Smooth muscle cell (in vitro differentiated cells): ENCODE data around the gene PRDX4. TPM values are rescaled to one million over a fixed set of nuclear protein-coding genes. Genes with fewer than 3 reads are reported as not detected.

Experiments
- DNase-seq: peaks from one replicate; lab custom pipeline; 2025; ENCODE audit not compliant: unreplicated experiment; lab: John Stamatoyannopoulos, UW
- H2AFZ ChIP-seq: fragments of 200-600 bp; sonication (generic); 2 replicates; pipeline ENCODE4 v1.6.0; 2016; ENCODE audit warnings: antibody characterized with exemption, low read depth, mild to moderate bottlenecking
- H3F3A ChIP-seq: fragments of 200-600 bp; sonication (generic); 2 replicates; pipeline ENCODE4 v1.6.0; 2017; ENCODE audit warnings: antibody characterized with exemption, low read depth
- H3K27ac ChIP-seq: fragments of 200-600 bp; sonication (generic); 2 replicates; pipeline ENCODE4 v1.5.1; 2016; ENCODE audit warnings: low read depth, mild to moderate bottlenecking
- H3K27me3 ChIP-seq: fragments of 200-600 bp; sonication (generic); 2 replicates; pipeline ENCODE4 v1.6.1; 2016; ENCODE audit warnings: low read depth, mild to moderate bottlenecking
- H3K36me3 ChIP-seq: fragments of 200-600 bp; sonication (generic); 2 replicates; pipeline ENCODE4 v1.5.1; 2016; ENCODE audit warnings: low read depth
- H3K4me1 ChIP-seq: fragments of 200-600 bp; sonication (generic); 2 replicates; pipeline ENCODE4 v1.5.1; 2016; ENCODE audit warnings: low read depth
- H3K4me2 ChIP-seq: fragments of 200-600 bp; sonication (generic); 2 replicates; pipeline ENCODE4 v1.6.0; 2016; ENCODE audit warnings: mild to moderate bottlenecking
- H3K4me3 ChIP-seq: fragments of 200-600 bp; sonication (generic); 2 replicates; pipeline ENCODE4 v1.5.1; 2016; ENCODE audit warnings: mild to moderate bottlenecking
- H3K79me2 ChIP-seq: fragments of 200-600 bp; sonication (generic); 2 replicates; pipeline ENCODE4 v1.6.0; 2016; ENCODE audit warnings: low read depth, mild to moderate bottlenecking
- H3K9ac ChIP-seq: fragments of 200-600 bp; sonication (generic); 2 replicates; pipeline ENCODE4 v1.6.0; 2016; ENCODE audit warnings: low read depth
- H3K9me3 ChIP-seq: fragments of 200-600 bp; sonication (generic); replicated peaks from 2 replicates; pipeline ENCODE4 v1.5.1; 2016; ENCODE audit warnings: low read depth
- H4K20me1 ChIP-seq: fragments of 200-600 bp; sonication (generic); 2 replicates; pipeline ENCODE4 v1.6.0; 2016; ENCODE audit warnings: low read depth
- WGBS: methylation state at CpG from one replicate; pipeline ENCODE4 v1.1.7; 2016; ENCODE audit warnings: low lambda C conversion rate; 5-methylcytosine and 5-hydroxymethylcytosine counted together
- polyA plus RNA-seq: library from polyadenylated mRNA; unstranded; fragments of >200 nt; fragmentation: Nextera tagmentation; extraction: Ambion mirVana; gene quantifications from 2 replicates; pipeline ENCODE4 v1.2.1, GENCODE V29; 2016
- total RNA-seq: library from RNA; depleted of rRNA; stranded (reverse); fragments of >200 nt; gene quantifications from 2 replicates; pipeline ENCODE4 v1.2.3, GENCODE V29; 2014
- TF ChIP-seq, protein P1 (sequence below): fragments of 200-600 bp; sonication (generic); IDR thresholded peaks from 2 replicates; pipeline ENCODE4 v1.5.1; 2017; ENCODE audit warnings: borderline replicate concordance, mild to moderate bottlenecking, antibody characterized with exemption; ENCODE audit not compliant: insufficient read depth, poor library complexity, severe bottlenecking

PRDX4 gene
- total and polyA plus RNA-seq, 2 experiments from 2014 or later, result 768 to 868 TPM

- no peaks in the 10 kb centered on the region for H3K36me3 ChIP-seq
- no peak overlapping the region for H3K4me2 ChIP-seq
- H3F3A ChIP-seq, result no peaks in the 10 kb centered on the region
- H3K4me3 ChIP-seq, result no peak overlapping the region
- H3K4me1 ChIP-seq, result no peaks in the 10 kb centered on the region
- H2AFZ ChIP-seq, result no peak overlapping the region
- H3K79me2 ChIP-seq, result no peaks in the 10 kb centered on the region
- DNase-seq, result no peak
- no peak overlapping the region for H3K9ac ChIP-seq
- no peaks in the 10 kb centered on the region for H3K9me3 ChIP-seq
- TF ChIP-seq, protein P1, sequence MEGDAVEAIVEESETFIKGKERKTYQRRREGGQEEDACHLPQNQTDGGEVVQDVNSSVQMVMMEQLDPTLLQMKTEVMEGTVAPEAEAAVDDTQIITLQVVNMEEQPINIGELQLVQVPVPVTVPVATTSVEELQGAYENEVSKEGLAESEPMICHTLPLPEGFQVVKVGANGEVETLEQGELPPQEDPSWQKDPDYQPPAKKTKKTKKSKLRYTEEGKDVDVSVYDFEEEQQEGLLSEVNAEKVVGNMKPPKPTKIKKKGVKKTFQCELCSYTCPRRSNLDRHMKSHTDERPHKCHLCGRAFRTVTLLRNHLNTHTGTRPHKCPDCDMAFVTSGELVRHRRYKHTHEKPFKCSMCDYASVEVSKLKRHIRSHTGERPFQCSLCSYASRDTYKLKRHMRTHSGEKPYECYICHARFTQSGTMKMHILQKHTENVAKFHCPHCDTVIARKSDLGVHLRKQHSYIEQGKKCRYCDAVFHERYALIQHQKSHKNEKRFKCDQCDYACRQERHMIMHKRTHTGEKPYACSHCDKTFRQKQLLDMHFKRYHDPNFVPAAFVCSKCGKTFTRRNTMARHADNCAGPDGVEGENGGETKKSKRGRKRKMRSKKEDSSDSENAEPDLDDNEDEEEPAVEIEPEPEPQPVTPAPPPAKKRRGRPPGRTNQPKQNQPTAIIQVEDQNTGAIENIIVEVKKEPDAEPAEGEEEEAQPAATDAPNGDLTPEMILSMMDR, result no peak
- 96% methylated on average over 4 of the region's 4 CpGs for WGBS
- H3K27me3 ChIP-seq, result no peaks in the 10 kb centered on the region
- H4K20me1 ChIP-seq, result no peaks in the 10 kb centered on the region
- H3K27ac ChIP-seq, result no peak overlapping the region
Observed at GRCh38 chrX:23637187-23637586, 30.1 kb upstream of the PRDX4 start.

- no peak for DNase-seq
- no peaks in the 10 kb centered on the region for H3F3A ChIP-seq
- H3K4me1 ChIP-seq, result no peaks in the 10 kb centered on the region
- H3K27me3 ChIP-seq, result no peaks in the 10 kb centered on the region
- H3K9ac ChIP-seq, result no peak overlapping the region
- H2AFZ ChIP-seq, result no peak overlapping the region
- no peaks in the 10 kb centered on the region for H3K79me2 ChIP-seq
- TF ChIP-seq, protein P1, result no peak
- no peak overlapping the region for H3K27ac ChIP-seq
- no peak overlapping the region for H3K4me3 ChIP-seq
- no peak overlapping the region for H3K4me2 ChIP-seq
- 80% methylated on average over 2 of the region's 2 CpGs for WGBS
- H4K20me1 ChIP-seq, result no peaks in the 10 kb centered on the region
- H3K36me3 ChIP-seq, result no peaks in the 10 kb centered on the region
- no peaks in the 10 kb centered on the region for H3K9me3 ChIP-seq
Observed at GRCh38 chrX:23643020-23643419, 24.3 kb upstream of the PRDX4 start.

DNA sequence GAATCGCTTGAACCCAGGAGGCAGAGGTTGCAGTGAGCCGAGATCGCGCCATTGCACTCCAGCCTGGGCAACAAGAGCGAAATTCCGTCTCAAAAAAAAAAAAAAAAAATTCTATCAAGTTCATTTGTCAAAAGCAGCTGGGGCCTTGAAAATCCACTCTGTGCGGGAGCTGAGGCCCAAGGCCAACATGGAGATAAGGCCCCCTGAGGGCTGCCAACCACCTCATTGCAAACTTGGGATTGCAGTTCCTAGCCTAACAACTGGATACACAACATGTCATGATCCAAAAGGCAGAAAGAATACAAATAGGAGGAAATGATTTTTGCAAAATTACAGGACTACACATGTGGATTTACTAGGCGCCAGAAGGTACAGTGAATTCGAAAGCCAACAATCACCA, 22.5 kb upstream of the PRDX4 start:
- TF ChIP-seq, protein P1, result no peak
- Histone ChIP-seq H2AFZ (no peak overlapping the region), H3K4me2 (no peak overlapping the region), H3K27me3 (no peaks in the 10 kb centered on the region), H3K79me2 (no peaks in the 10 kb centered on the region), H3K4me1 (no peaks in the 10 kb centered on the region), H3K36me3 (no peaks in the 10 kb centered on the region), H3K4me3 (no peak overlapping the region), H3F3A (no peaks in the 10 kb centered on the region), H3K9ac (no peak overlapping the region), H3K27ac (no peak overlapping the region), H4K20me1 (no peaks in the 10 kb centered on the region), H3K9me3 (no peaks in the 10 kb centered on the region)
- no peak for DNase-seq
- 95% methylated on average over 9 of the region's 9 CpGs for WGBS

DNA sequence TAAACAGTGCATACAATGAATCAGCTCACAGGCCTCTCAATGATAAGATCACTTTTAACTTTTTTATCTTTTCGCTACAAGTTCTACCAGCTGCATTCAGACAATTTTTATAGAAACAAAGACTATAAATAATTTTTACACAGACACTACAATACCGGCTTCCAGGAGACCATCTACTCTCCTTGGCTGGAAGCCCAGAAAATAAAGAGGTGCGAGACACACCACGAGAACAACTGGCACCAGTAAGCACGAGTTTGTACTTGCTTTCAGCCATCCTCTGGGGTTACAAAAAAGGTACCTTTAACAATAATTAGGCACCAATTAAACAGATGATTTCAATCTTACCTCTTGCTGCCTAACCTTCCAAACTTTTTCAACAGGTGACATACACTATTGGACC, 11.2 kb upstream of the PRDX4 start:
- no peaks in the 10 kb centered on the region for H3K79me2 ChIP-seq
- no peak overlapping the region for H3K4me2 ChIP-seq
- peak overlapping the region; percentile 8 for H3K27ac ChIP-seq
- no peaks in the 10 kb centered on the region for H3K36me3 ChIP-seq
- no peak overlapping the region for H2AFZ ChIP-seq
- H3K4me3 ChIP-seq, result no peak overlapping the region
- no peak for DNase-seq
- TF ChIP-seq, protein P1, result no peak
- H3K27me3 ChIP-seq, result no peaks in the 10 kb centered on the region
- no peak overlapping the region for H3K9ac ChIP-seq
- no peaks in the 10 kb centered on the region for H3K9me3 ChIP-seq
- WGBS, result 73% methylated on average over 5 of the region's 5 CpGs
- no peaks in the 10 kb centered on the region for H3K4me1 ChIP-seq
- H4K20me1 ChIP-seq, result no peaks in the 10 kb centered on the region
- no peaks in the 10 kb centered on the region for H3F3A ChIP-seq
